VCaP (cell line): Measurements from ENCODE around the gene RPL19.

ENCODE experiments used
- H3K27ac ChIP-seq: fragments of 450-650 bp; 2 replicates; pipeline ENCODE4 v1.5.1; 2017
- TF ChIP-seq, protein P1 (sequence below): fragments of 450-650 bp; conservative IDR thresholded peaks from 2 replicates; pipeline ENCODE4 v1.5.1; 2017; ENCODE audit warnings: mild to moderate bottlenecking, moderate library complexity

RPL19 gene

DNA sequence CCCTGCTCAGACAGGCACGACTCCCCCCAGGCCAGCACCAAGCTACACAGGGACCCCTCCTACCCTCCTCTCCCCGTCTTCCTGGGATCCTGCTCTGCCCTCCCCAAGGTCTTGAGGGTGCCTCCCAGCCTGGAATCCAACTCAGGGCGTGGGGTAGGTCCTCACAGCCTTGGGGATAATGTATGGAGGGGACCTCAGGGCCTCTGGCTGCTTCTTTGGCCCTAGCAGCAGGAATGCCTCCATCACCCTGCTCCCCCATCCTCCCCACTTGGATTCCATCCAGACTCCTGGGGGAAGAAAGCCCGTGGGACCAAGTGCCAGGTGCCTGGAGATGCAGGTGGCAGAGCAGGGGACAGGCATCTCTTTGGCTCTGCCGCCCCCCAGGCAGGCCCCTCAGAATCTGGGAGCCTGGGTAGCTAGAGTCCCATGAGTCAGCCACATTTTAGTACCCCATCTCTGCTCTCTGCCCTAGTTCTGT is 36.4 kb downstream of the RPL19 start:
- no peak overlapping the region for H3K27ac ChIP-seq
- TF ChIP-seq, protein P1, sequence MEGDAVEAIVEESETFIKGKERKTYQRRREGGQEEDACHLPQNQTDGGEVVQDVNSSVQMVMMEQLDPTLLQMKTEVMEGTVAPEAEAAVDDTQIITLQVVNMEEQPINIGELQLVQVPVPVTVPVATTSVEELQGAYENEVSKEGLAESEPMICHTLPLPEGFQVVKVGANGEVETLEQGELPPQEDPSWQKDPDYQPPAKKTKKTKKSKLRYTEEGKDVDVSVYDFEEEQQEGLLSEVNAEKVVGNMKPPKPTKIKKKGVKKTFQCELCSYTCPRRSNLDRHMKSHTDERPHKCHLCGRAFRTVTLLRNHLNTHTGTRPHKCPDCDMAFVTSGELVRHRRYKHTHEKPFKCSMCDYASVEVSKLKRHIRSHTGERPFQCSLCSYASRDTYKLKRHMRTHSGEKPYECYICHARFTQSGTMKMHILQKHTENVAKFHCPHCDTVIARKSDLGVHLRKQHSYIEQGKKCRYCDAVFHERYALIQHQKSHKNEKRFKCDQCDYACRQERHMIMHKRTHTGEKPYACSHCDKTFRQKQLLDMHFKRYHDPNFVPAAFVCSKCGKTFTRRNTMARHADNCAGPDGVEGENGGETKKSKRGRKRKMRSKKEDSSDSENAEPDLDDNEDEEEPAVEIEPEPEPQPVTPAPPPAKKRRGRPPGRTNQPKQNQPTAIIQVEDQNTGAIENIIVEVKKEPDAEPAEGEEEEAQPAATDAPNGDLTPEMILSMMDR, result no peak

DNA sequence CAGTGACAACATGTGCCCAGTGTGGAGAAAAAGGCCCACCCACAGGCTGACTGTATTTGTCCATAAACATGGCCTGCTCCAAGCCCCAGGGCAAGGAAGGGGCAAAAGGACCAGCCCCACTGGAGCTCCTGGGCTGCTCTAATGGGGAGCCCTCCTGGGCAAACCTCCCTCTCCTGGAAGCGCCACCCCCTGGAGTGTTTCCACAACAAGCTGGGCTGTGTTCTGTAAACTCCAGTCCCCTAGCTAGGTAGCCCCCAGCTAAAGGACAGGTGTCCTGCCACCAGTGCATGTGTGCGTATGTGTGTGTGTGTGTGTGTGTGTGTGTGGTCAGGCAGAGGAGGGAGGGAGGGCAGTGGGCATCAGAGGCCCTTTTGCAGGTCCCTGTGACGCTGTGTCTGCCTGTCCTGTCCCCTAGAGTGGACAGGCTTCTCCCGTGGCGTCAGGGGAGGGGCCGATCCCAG is 36.9 kb downstream of the RPL19 start:
- no peak overlapping the region for H3K27ac ChIP-seq
- TF ChIP-seq, protein P1, result no peak

DNA sequence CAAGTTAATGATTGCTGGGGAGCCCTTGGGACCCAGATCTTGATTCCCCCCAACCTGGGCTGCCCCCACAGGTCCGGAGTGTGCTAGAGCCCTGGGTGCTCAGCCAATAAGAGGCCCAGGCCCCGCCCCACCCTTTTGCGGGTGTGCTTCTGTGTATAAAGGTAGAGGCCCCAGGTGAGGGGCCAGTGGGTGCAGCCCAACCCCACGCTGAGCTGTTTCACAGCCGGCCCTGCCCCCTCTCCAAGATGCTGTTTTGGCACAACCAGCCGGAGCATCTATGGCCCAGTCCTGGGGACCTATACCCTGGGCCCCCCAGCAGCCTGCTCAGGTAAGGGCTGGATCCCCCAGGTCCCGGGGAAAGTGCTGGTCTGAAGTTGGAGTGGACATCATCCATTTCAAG is 37.5 kb downstream of the RPL19 start:
- TF ChIP-seq, protein P1, result no peak
- H3K27ac ChIP-seq, result no peak overlapping the region

DNA sequence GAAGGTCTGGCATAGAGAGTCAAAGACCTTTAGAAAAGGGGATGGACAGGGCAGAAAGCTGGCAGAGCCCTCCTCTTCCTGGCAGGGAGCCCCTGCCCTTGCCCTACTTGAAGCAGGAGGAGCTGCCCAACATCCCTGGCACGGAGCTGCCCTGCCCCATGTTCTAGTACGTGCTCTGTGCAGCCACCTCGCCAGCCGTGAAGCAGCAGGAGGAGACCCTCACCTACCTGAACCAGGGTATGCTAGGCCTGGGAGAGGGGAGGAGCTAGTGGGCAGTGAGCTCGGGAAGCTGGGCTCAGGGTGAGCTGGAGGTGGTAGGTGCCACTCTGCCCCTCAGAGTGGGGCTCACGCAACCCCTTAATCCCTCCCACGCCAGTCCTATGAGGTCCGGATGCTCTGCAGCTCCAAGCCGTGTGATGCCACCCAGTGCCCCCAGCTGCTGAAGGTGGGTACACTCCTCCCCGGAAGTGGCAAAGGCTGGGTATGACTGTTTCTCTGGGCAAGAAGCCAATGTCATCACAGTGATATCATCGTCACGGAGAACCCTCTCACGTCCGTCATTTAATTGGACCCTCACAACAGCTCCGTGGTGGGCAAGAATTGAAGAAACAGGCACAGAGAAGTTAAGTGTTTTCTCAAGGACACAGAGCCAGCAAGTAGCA is 38.4 kb downstream of the RPL19 start:
- H3K27ac ChIP-seq, result no peak overlapping the region
- TF ChIP-seq, protein P1, result no peak

DNA sequence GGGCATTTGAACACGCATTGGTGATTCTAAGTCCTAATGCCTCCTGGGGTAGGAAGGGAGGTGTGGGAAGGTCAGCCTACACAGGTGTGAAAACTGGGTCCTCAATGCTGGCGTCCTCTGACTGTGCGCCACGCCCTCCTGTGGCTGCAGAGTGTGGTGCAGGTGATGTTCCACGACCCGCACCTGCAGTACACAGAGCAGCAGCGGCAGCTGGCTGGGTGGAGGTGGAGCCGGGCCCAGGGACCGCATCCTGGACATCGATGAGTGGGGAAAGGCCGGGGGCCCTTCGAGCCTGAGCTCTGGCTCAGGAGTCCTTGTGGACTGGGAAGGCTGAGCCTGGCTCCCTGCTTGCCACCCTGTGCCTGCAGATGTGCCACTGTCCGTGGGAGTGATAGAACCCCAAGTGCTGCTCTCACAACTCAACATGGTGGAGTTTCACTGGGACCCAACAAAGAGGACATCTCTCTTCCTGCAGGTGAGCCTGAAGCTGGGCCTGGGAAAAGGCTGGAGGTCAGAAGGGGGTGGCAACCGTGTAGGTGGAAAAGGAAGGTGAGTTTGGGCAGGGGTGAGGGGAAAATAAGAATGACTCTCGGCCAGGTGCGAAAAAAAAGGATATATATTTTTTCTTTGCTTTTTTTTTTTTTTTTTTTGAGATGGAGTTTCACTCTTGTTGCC is 39.7 kb downstream of the RPL19 start:
- H3K27ac ChIP-seq, result no peak overlapping the region
- TF ChIP-seq, protein P1, result peak; percentile 80

DNA sequence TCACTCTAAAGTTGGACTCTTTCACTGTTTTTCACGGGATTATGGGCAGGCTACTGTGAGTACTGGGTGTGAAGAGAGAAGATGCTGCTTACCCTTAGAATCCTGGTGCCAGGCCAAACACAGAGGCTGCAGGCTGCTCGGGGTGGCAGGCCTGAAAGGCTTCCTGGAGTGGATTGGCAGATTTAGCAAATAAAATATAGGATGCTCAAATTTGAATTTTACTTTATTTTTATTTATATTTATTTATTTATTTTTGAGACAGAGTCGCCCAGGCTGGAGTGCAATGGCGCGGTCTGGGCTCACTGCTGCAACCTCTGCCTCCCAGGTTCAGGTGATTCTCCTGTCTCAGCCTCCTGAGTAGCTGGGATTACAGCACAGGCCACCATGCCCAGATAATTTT is 40.5 kb downstream of the RPL19 start:
- no peak overlapping the region for H3K27ac ChIP-seq
- TF ChIP-seq, protein P1, result no peak

DNA sequence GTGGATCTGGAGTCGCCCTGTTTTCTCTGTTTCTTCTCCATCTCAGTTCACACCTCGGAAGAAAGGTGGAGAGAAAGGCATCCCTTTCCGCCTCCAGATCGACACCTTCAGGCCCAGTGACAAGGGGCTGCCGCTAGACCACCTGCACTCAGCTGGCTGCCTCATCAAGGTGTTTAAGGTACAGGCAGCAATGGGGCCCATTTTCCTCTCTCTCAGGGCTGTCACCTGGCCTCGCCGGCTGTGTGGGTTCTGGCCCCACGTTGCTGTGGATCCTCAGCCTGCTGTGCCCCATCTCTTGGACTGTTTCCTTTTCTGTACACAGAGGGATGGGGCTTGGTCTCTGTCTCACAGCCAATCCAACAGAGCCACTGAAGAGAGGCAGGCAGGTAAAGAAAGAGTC is 43.1 kb downstream of the RPL19 start:
- TF ChIP-seq, protein P1, result no peak
- H3K27ac ChIP-seq, result no peak overlapping the region
